K562 (cell line): ENCODE data around the gene CYSRT1. TPM values are rescaled to one million over a fixed set of nuclear protein-coding genes. Genes with fewer than 3 reads are reported as not detected.
A peak's percentile ranks its signal among the peaks of the same experiment; 100 is the strongest.

Source experiments
- ATAC-seq: fragments of 200-7000 bp; cut with Tn5 transposase; 3 replicates; pipeline ENCODE4 v1.9.1; 2020; ENCODE audit warnings: moderate library complexity
- BruUV-seq: library from RNA; stranded (reverse); fragments of 400-500 nt; replicated peaks from 2 replicates; lab custom pipeline; 2021; lab: Mats Ljungman, UMichigan
- CTCF ChIA-PET: fragments of 300-600 bp; formaldehyde crosslinking; extraction: SDS; loops from one replicate; lab custom pipeline; 2021; ENCODE audit warnings: low intra/inter-chr PET ratio; lab: Yijun Ruan, JAX
- POLR2A ChIA-PET: fragments of 300-600, 350-650 bp; sonication (Branson Sonifier 250); formaldehyde crosslinking; extraction: SDS; loops from one replicate; lab custom pipeline; 2021; ENCODE audit warnings: antibody characterized with exemption, inconsistent platforms; lab: Yijun Ruan, JAX
- DNase-seq, 4 experiments: peaks; one replicate each; pipeline versions ENCODE4 v3.0.0 to v3.0.0-alpha.2; 2011 to 2018; ENCODE audit warnings: low spot score in 3 of 4, mixed read lengths in 3 of 4; ENCODE audit errors: extremely low read depth in 1 of 4
- FAIRE-seq: peaks from 2 replicates; lab custom pipeline; 2011; peaks lifted over from hg19 to GRCh38; lab: Jason Lieb, UNC
- H2AFZ ChIP-seq: 2 replicates; pipeline ENCODE4 v1.6.0; 2011; ENCODE audit warnings: low read depth, low read length, control low read depth, inconsistent platforms
- H3K27ac ChIP-seq: fragments of 200-600 bp; 3 replicates; pipeline ENCODE4 v1.8.0; 2011; ENCODE audit warnings: low read depth, mild to moderate bottlenecking, control low read depth, inconsistent platforms, low read length, moderate library complexity, mixed read lengths; ENCODE audit errors: extremely low read depth
- H3K27me3 ChIP-seq, 2 experiments: fragments of 300-600 bp in 1 of 2; 2 replicates in 1 of 2; 3 replicates in 1 of 2; pipeline versions ENCODE4 v1.6.0 to v1.8.0; 2011; ENCODE audit warnings: inconsistent platforms in 2 of 2, low read length in 2 of 2, mild to moderate bottlenecking in 1 of 2, mixed read lengths in 1 of 2, moderate library complexity in 1 of 2; ENCODE audit not compliant: control insufficient read depth in 2 of 2, insufficient read depth in 2 of 2
- H3K36me3 ChIP-seq: fragments of 300-600 bp; 3 replicates; pipeline ENCODE4 v1.8.0; 2011; ENCODE audit warnings: mild to moderate bottlenecking, low read length, inconsistent platforms; ENCODE audit not compliant: control insufficient read depth, insufficient read depth
- H3K4me1 ChIP-seq, 2 experiments: fragments of 200-600 bp in 1 of 2; replicated peaks in 1 of 2; 2 replicates in 1 of 2; 3 replicates in 1 of 2; pipeline versions ENCODE4 v1.5.1 to v1.8.0; 2011; ENCODE audit warnings: inconsistent platforms in 2 of 2, low read length in 2 of 2, mild to moderate bottlenecking in 1 of 2, mixed read lengths in 1 of 2, moderate library complexity in 1 of 2; ENCODE audit not compliant: control insufficient read depth in 2 of 2, insufficient read depth in 2 of 2
- H3K4me2 ChIP-seq: 2 replicates; pipeline ENCODE4 v1.6.1; 2011; ENCODE audit warnings: low read length, control low read depth, inconsistent platforms, mixed read lengths; ENCODE audit not compliant: insufficient read depth
- H3K4me3 ChIP-seq: fragments of 200-600 bp; sonication (generic), shearing (Covaris generic); 2 replicates; pipeline ENCODE4 v1.5.1; 2016; ENCODE audit warnings: control low read depth, inconsistent platforms
- H3K79me2 ChIP-seq: fragments of 200-600 bp; 3 replicates; pipeline ENCODE4 v1.8.0; 2011; ENCODE audit warnings: low read length, inconsistent platforms; ENCODE audit not compliant: control insufficient read depth, insufficient read depth
- H3K9ac ChIP-seq, 2 experiments: 2 replicates each; pipeline versions ENCODE4 v1.6.0 to v1.6.1; 2011; ENCODE audit warnings: low read depth in 2 of 2, low read length in 2 of 2, control low read depth in 1 of 2, inconsistent platforms in 1 of 2, mild to moderate bottlenecking in 1 of 2, mixed read lengths in 1 of 2; ENCODE audit not compliant: insufficient read depth in 1 of 2
- H3K9me1 ChIP-seq: one replicate; pipeline ENCODE4 v1.6.0; 2011; ENCODE audit warnings: inconsistent platforms, mild to moderate bottlenecking, low read length, moderate library complexity; ENCODE audit not compliant: control insufficient read depth, insufficient read depth
- H3K9me3 ChIP-seq: replicated peaks from 2 replicates; pipeline ENCODE4 v1.5.1; 2011; ENCODE audit warnings: low read depth, low read length, inconsistent platforms; ENCODE audit not compliant: control insufficient read depth, insufficient read depth
- H4K20me1 ChIP-seq: replicated peaks from 2 replicates; pipeline ENCODE4 v1.6.1; 2011; ENCODE audit warnings: low read length, inconsistent platforms, mixed read lengths; ENCODE audit not compliant: control insufficient read depth, insufficient read depth
- CREBBP ChIP-seq: IDR thresholded peaks from one replicate; pipeline ENCODE4 v1.6.1; 2012; ENCODE audit warnings: low read depth, mild to moderate bottlenecking, control low read depth, inconsistent platforms, low read length
- EP400 ChIP-seq: fragments of 450-650 bp; IDR thresholded peaks from 2 replicates; pipeline ENCODE4 v1.6.1; 2017; ENCODE audit warnings: antibody characterized with exemption, mild to moderate bottlenecking, moderate library complexity
- ETV1 ChIP-seq: fragments of 450-650 bp; conservative IDR thresholded peaks from 2 replicates; pipeline ENCODE4 v1.6.1; 2016; ENCODE audit warnings: missing genetic modification characterization, control low read depth, low read depth, missing compliant biosample characterization
- GABPB2 ChIP-seq: fragments of 250-450 bp; sonication (Bioruptor Pico); conservative IDR thresholded peaks from 2 replicates; pipeline ENCODE4 v1.5.1; 2021; ENCODE audit warnings: mild to moderate bottlenecking
- HDAC2 ChIP-seq: fragments of 450-650 bp; IDR thresholded peaks from 2 replicates; pipeline ENCODE4 v1.6.1; 2016; ENCODE audit warnings: mild to moderate bottlenecking
- MAFF ChIP-seq: IDR thresholded peaks from 2 replicates; pipeline ENCODE4 v1.6.1; 2012; ENCODE audit warnings: low read length, improper control_type of control experiment
- POLR2H ChIP-seq: IDR thresholded peaks from 2 replicates; pipeline ENCODE4 v1.6.1; 2016; ENCODE audit warnings: missing genetic modification characterization, low read depth, mild to moderate bottlenecking, control low read depth, missing compliant biosample characterization, moderate library complexity
- PPARD ChIP-seq: fragments of 250-450 bp; sonication (Bioruptor Pico); IDR thresholded peaks from 2 replicates; pipeline ENCODE4 v1.8.0; 2022; ENCODE audit warnings: inconsistent platforms, mild to moderate bottlenecking, moderate library complexity
- RBM17 ChIP-seq: fragments of 200-400 bp; formaldehyde crosslinking; IDR thresholded peaks from 2 replicates; pipeline ENCODE4 v1.6.1; 2017; ENCODE audit warnings: low read depth, mild to moderate bottlenecking, low read length, borderline replicate concordance
- SRF ChIP-seq, 2 experiments: fragments of 250-450, 450-650 bp in 1 of 2; sonication (Bioruptor Pico) in 1 of 2; sonication (generic) in 1 of 2; formaldehyde crosslinking; IDR thresholded peaks; 2 replicates each; pipeline versions ENCODE4 v1.5.0 to v1.5.1; 2020 to 2022; ENCODE audit warnings: mild to moderate bottlenecking in 1 of 2, missing genetic modification reagents in 1 of 2
- TRIM28 ChIP-seq: fragments of 450-650 bp; IDR thresholded peaks from 2 replicates; pipeline ENCODE4 v1.6.1; 2017
- ZBTB7A ChIP-seq: IDR thresholded peaks from 2 replicates; pipeline ENCODE4 v1.6.1; 2011; ENCODE audit warnings: low read depth, mild to moderate bottlenecking, low read length, moderate library complexity, borderline replicate concordance; ENCODE audit not compliant: control insufficient read depth
- ZNF347 ChIP-seq: fragments of 450-650 bp; formaldehyde crosslinking; IDR thresholded peaks from 2 replicates; pipeline ENCODE4 v1.4.0; 2020; ENCODE audit warnings: low read depth, mild to moderate bottlenecking, moderate library complexity
- ZNF431 ChIP-seq: sonication (generic); formaldehyde crosslinking; IDR thresholded peaks from 2 replicates; pipeline ENCODE4 v1.8.0; 2022; ENCODE audit warnings: mild to moderate bottlenecking, missing genetic modification reagents
- ZNF707 ChIP-seq: fragments of 250-450 bp; sonication (Bioruptor Pico); conservative IDR thresholded peaks from 2 replicates; pipeline ENCODE4 v1.8.0; 2022; ENCODE audit warnings: inconsistent platforms, mild to moderate bottlenecking, moderate library complexity
- WGBS: fragments of 100-300 bp; shearing (Covaris generic); methylation state at CpG from one replicate; pipeline ENCODE4 v1.1.6; 2016; ENCODE audit warnings: low coverage, mixed read lengths; ENCODE audit not compliant: insufficient coverage; ENCODE audit errors: missing lambda C conversion rate; 5-methylcytosine and 5-hydroxymethylcytosine counted together
- in situ Hi-C: fragments of 300-500 bp; cut with MboI; formaldehyde crosslinking; loops from 4 replicates; pipeline ENCODE4 v1.15.0; 2018; ENCODE audit warnings: inconsistent platforms, mixed read lengths
- intact Hi-C: fragments of 100-400 bp; cut with micrococcal nuclease; formaldehyde crosslinking; loops from 2 replicates; pipeline ENCODE4 v1.14.2; 2022
- polyA plus RNA-seq, 8 experiments: library from polyadenylated mRNA; depleted of rRNA in 4 of 8; stranded (reverse) in 5 of 8; unstranded in 3 of 8; fragments of >200 nt; fragmentation: Nextera tagmentation in 2 of 8; fragmentation: Illumina TruSeq in 1 of 8; extraction: Ambion mirVana in 2 of 8; extraction: Trizol in 1 of 8; gene quantifications; 2 replicates each; pipeline versions ENCODE4 v1.2.1 to v1.2.3, GENCODE V29; 2011 to 2014; ENCODE audit warnings: inconsistent platforms in 1 of 8, missing spikeins in 1 of 8
- total RNA-seq, 7 experiments: library from RNA; depleted of rRNA in 6 of 7; stranded (reverse); fragments of >200 nt in 6 of 7; fragmentation: Illumina TruSeq in 2 of 7; extraction: Trizol in 2 of 7; gene quantifications; 2 replicates each; pipeline versions ENCODE4 v1.2.1 to v1.2.3, GENCODE V29; 2011 to 2021; ENCODE audit warnings: low replicate concordance in 1 of 7
- TF ChIP-seq, protein P1 (sequence below): fragments of 250-450 bp; sonication (Bioruptor Pico); IDR thresholded peaks from 2 replicates; pipeline ENCODE4 v1.8.0; 2021; ENCODE audit warnings: moderate library complexity, mild to moderate bottlenecking, inconsistent platforms
- TF ChIP-seq, protein P2 (sequence below): sonication (generic); formaldehyde crosslinking; IDR thresholded peaks from 2 replicates; pipeline ENCODE4 v1.8.0; 2022; ENCODE audit warnings: mild to moderate bottlenecking, missing genetic modification reagents, borderline replicate concordance
- TF ChIP-seq, protein P3 (sequence below): sonication (generic); IDR thresholded peaks from 2 replicates; pipeline ENCODE4 v1.6.1; 2016

Gene CYSRT1
- total and polyA plus RNA-seq, 9 of the 15 experiments (the other 6 are each of a cell fraction or from before 2014, with no cell fraction given), result 0.04 to 1.4 (median 0.42) TPM; not detected in 3

DNA sequence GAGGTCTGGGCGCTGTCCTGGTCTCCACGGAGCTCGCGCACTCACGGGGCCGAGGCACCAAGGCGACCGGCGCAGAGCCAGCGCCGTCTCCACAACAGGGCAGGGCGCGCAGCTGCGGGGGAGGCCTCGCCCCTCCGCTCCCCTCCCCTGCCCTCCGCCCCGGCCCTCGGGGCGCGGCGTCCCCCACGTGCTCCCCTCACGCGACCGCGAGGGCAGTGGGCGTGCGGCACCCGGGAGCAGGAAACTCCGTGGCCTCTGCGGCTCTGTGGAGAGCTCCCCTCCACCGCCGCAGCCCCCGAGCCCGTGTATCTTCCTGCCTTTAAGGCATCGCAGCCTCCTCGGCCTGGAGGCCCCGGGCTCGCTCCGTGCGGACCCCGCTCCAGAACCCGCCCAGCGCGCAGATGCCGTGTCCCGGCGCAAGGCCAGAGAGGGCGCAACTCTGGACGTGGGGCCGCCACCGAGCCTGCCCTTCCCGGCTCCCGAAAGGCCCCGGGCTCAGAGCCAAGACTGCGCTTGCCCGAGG lies 15.4 kb downstream of the CYSRT1 start:
- Histone ChIP-seq H3K36me3 (peaks cover 30% of the 10 kb centered on the region), H3K27me3 (no peaks in the 10 kb centered on the region), H2AFZ (peak overlapping the region; percentile 85), H3K4me2 (peak overlapping the region; percentile 69), H4K20me1 (peaks cover 30% of the 10 kb centered on the region), H3K9me3 (no peaks in the 10 kb centered on the region), H3K4me3 (peak overlapping the region; percentile 70), H3K4me1 (peaks cover 35 to 91% of the 10 kb centered on the region in 2 experiments), H3K9me1 (peaks cover 8% of the 10 kb centered on the region), H3K79me2 (peaks cover 57% of the 10 kb centered on the region), H3K9ac (peak overlapping the region; percentile 88 to 92), H3K27ac (peak overlapping the region; percentile 98)
- in situ Hi-C loops (loop anchor here (25.0 kb wide), 1 partner anchor 453 kb away; the partner anchor contains the start of genes CCDC183 and TMEM141), intact Hi-C loops (loop anchor here (2.0 to 10.0 kb wide), 3 partner anchors 14 to 456 kb away; partner anchors contain the start of genes NELFB and NRARP)
- ChIA-PET POLR2A (interaction anchor here (0.6 to 6.5 kb wide), 44 partner anchors 8 to 487 kb away, joined by 3 to 221 read pairs (median 4); partner anchors contain the start of genes ANAPC2, DPP7, MAN1B1 and NELFB), CTCF (no interaction called here)
- ATAC-seq, result peak; percentile 42
- peak; percentile 71 to 87 (median 72) for DNase-seq
- under 1% methylated on average over 41 of the region's 58 CpGs for WGBS
- FAIRE-seq, result no peak
- TSS peak; percentile 70 for BruUV-seq
- TF ChIP-seq GABPB2 (CRISPR knock-in tag) (no peak), ZNF431 (CRISPR knock-in tag) (peak; percentile 67; the same call in 1 of the 2 replicates), ETV1 (tag) (no peak), EP400 (no peak), ZNF347 (CRISPR knock-in tag) (no peak), ZBTB7A (peak; percentile 97), PPARD (CRISPR knock-in tag) (no peak), TRIM28 (no peak), CREBBP (no peak), HDAC2 (peak; percentile 65; the same call in 1 of the 2 replicates), ZNF707 (CRISPR knock-in tag) (no peak), SRF (CRISPR knock-in tag; IDR thresholded peaks at IDR 0.05) (no peak), POLR2H (tag) (no peak), MAFF (no peak), RBM17 (no peak)
- TF ChIP-seq, protein P1, sequence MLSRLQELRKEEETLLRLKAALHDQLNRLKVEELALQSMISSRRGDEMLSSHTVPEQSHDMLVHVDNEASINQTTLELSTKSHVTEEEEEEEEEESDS (CRISPR knock-in tag), result no peak
- TF ChIP-seq, protein P2, sequence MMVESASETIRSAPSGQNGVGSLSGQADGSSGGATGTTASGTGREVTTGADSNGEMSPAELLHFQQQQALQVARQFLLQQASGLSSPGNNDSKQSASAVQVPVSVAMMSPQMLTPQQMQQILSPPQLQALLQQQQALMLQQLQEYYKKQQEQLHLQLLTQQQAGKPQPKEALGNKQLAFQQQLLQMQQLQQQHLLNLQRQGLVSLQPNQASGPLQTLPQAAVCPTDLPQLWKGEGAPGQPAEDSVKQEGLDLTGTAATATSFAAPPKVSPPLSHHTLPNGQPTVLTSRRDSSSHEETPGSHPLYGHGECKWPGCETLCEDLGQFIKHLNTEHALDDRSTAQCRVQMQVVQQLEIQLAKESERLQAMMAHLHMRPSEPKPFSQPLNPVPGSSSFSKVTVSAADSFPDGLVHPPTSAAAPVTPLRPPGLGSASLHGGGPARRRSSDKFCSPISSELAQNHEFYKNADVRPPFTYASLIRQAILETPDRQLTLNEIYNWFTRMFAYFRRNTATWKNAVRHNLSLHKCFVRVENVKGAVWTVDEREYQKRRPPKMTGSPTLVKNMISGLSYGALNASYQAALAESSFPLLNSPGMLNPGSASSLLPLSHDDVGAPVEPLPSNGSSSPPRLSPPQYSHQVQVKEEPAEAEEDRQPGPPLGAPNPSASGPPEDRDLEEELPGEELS (CRISPR knock-in tag), result peak; percentile 91; the same call in 1 of the 2 replicates
- TF ChIP-seq, protein P3, sequence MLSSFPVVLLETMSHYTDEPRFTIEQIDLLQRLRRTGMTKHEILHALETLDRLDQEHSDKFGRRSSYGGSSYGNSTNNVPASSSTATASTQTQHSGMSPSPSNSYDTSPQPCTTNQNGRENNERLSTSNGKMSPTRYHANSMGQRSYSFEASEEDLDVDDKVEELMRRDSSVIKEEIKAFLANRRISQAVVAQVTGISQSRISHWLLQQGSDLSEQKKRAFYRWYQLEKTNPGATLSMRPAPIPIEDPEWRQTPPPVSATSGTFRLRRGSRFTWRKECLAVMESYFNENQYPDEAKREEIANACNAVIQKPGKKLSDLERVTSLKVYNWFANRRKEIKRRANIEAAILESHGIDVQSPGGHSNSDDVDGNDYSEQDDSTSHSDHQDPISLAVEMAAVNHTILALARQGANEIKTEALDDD, result no peak
